AG04450 (cell line): ENCODE results near the gene MORF4L1. TPM values are rescaled to one million over a fixed set of nuclear protein-coding genes. Genes with fewer than 3 reads are reported as not detected.

ENCODE experiments used
- CTCF ChIA-PET: fragments of 300-600, 350-600 bp; formaldehyde crosslinking; extraction: SDS; loops from one replicate; lab custom pipeline; 2022; ENCODE audit warnings: antibody characterized with exemption, inconsistent platforms; lab: Charles Lee
- POLR2A ChIA-PET: fragments of 350-600 bp; formaldehyde crosslinking; extraction: SDS; loops from one replicate; lab custom pipeline; 2021; ENCODE audit warnings: antibody characterized with exemption, inconsistent platforms; lab: Yijun Ruan, JAX
- DNase-seq: peaks from one replicate; pipeline ENCODE4 v3.0.0-alpha.2; 2011; ENCODE audit warnings: low read depth, low spot score
- H3K27ac ChIP-seq: one replicate; pipeline ENCODE4 v1.5.1; 2012; ENCODE audit warnings: low read depth, low read length, control low read depth
- H3K27me3 ChIP-seq: one replicate; pipeline ENCODE4 v1.6.0; 2012; ENCODE audit warnings: low read length; ENCODE audit not compliant: control insufficient read depth, insufficient read depth
- H3K4me3 ChIP-seq: 2 replicates; pipeline ENCODE4 v1.5.1; 2011; ENCODE audit warnings: mild to moderate bottlenecking, low read depth, low read length, control low read depth
- H3K9me3 ChIP-seq: 2 replicates; pipeline ENCODE4 v1.5.1; 2012; ENCODE audit warnings: low read length; ENCODE audit not compliant: control insufficient read depth, insufficient read depth
- polyA plus RNA-seq: library from polyadenylated mRNA; depleted of rRNA; stranded (reverse); fragments of >200 nt; gene quantifications from 2 replicates; pipeline ENCODE4 v1.2.3, GENCODE V29; 2011
- TF ChIP-seq, protein P1 (sequence below): IDR thresholded peaks from 2 replicates; pipeline ENCODE4 v1.5.1; 2011; ENCODE audit warnings: low read depth, low read length, control low read depth, inconsistent platforms

The MORF4L1 gene
- polyA plus RNA-seq, 1 experiment = 426 TPM

- Histone ChIP-seq H3K9me3 (no peaks in the 10 kb centered on the region), H3K27ac (no peak overlapping the region), H3K27me3 (no peaks in the 10 kb centered on the region), H3K4me3 (no peak overlapping the region)
- POLR2A ChIA-PET = interaction anchor here (1.1 kb wide), 1 partner anchor 42 kb away, joined by 3 read pairs; no protein-coding TSS in a partner anchor
- CTCF ChIA-PET = interaction anchor here (1.0 to 2.3 kb wide), 3 partner anchors 11 to 262 kb away, joined by 3 to 6 read pairs (median 4); no protein-coding TSS in a partner anchor
- no peak for DNase-seq
- TF ChIP-seq, protein P1, sequence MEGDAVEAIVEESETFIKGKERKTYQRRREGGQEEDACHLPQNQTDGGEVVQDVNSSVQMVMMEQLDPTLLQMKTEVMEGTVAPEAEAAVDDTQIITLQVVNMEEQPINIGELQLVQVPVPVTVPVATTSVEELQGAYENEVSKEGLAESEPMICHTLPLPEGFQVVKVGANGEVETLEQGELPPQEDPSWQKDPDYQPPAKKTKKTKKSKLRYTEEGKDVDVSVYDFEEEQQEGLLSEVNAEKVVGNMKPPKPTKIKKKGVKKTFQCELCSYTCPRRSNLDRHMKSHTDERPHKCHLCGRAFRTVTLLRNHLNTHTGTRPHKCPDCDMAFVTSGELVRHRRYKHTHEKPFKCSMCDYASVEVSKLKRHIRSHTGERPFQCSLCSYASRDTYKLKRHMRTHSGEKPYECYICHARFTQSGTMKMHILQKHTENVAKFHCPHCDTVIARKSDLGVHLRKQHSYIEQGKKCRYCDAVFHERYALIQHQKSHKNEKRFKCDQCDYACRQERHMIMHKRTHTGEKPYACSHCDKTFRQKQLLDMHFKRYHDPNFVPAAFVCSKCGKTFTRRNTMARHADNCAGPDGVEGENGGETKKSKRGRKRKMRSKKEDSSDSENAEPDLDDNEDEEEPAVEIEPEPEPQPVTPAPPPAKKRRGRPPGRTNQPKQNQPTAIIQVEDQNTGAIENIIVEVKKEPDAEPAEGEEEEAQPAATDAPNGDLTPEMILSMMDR = no peak
Observed at GRCh38 chr15:78921940-78922339, 49.2 kb downstream of the MORF4L1 start.

DNA sequence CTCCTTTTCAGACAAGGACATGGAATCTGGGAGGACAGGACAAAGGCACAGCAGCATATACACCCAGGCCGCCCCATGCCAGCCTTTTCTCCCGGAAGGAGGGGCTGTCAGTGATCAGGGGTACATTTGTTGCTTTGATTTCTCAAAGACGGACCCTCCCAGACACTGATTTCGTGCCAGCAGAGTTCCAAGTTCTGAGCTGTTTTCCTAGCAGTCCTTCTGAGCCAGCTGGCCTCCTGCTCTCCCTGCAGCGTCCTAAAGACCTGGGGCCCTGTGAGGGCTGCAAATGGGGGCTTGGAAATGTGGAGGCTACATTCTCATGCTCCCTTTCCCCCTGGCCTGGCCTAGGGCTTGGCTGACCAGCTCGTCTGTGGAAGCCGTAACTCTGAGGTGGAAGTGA is 49.8 kb downstream of the MORF4L1 start:
- TF ChIP-seq, protein P1 = no peak
- ChIA-PET CTCF (interaction anchor here (0.6 to 2.3 kb wide), 3 partner anchors 14 to 261 kb away, joined by 3 to 6 read pairs (median 4); no protein-coding TSS in a partner anchor), POLR2A (interaction anchor here (1.1 kb wide), 1 partner anchor 42 kb away, joined by 3 read pairs; no protein-coding TSS in a partner anchor)
- no peaks in the 10 kb centered on the region for H3K27me3 ChIP-seq
- H3K27ac ChIP-seq = no peak overlapping the region
- H3K4me3 ChIP-seq = no peak overlapping the region
- DNase-seq = no peak
- H3K9me3 ChIP-seq = no peaks in the 10 kb centered on the region

- POLR2A ChIA-PET = no interaction called here
- CTCF ChIA-PET = interaction anchor here (2.3 kb wide), 1 partner anchor 261 kb away, joined by 6 read pairs; no protein-coding TSS in a partner anchor
- TF ChIP-seq, protein P1 = no peak
- Histone ChIP-seq H3K4me3 (no peak overlapping the region), H3K9me3 (no peaks in the 10 kb centered on the region), H3K27me3 (no peaks in the 10 kb centered on the region), H3K27ac (no peak overlapping the region)
- DNase-seq = no peak
Observed at GRCh38 chr15:78923015-78923414, 50.3 kb downstream of the MORF4L1 start.

GRCh38 chr15:78923480-78924360 is 51.0 kb downstream of the MORF4L1 start:
- no peaks in the 10 kb centered on the region for H3K9me3 ChIP-seq
- ChIA-PET CTCF (interaction anchor here (2.3 kb wide), 1 partner anchor 260 kb away, joined by 6 read pairs; no protein-coding TSS in a partner anchor), POLR2A (no interaction called here)
- DNase-seq = no peak
- H3K27me3 ChIP-seq = no peaks in the 10 kb centered on the region
- H3K27ac ChIP-seq = no peak overlapping the region
- TF ChIP-seq, protein P1 = no peak
- no peak overlapping the region for H3K4me3 ChIP-seq
